K562 (cell line): Measurements from ENCODE around the gene TIFAB. TPM values are rescaled to one million over a fixed set of nuclear protein-coding genes. Genes with fewer than 3 reads are reported as not detected.

Source experiments
- ATAC-seq: fragments of 200-7000 bp; cut with Tn5 transposase; 3 replicates; pipeline ENCODE4 v1.9.1; 2020; ENCODE audit warnings: moderate library complexity
- BruUV-seq: library from RNA; stranded (reverse); fragments of 400-500 nt; replicated peaks from 2 replicates; lab custom pipeline; 2021; lab: Mats Ljungman, UMichigan
- CTCF ChIA-PET: fragments of 300-600 bp; formaldehyde crosslinking; extraction: SDS; loops from one replicate; lab custom pipeline; 2021; ENCODE audit warnings: low intra/inter-chr PET ratio; lab: Yijun Ruan, JAX
- POLR2A ChIA-PET: fragments of 300-600, 350-650 bp; sonication (Branson Sonifier 250); formaldehyde crosslinking; extraction: SDS; loops from one replicate; lab custom pipeline; 2021; ENCODE audit warnings: antibody characterized with exemption, inconsistent platforms; lab: Yijun Ruan, JAX
- DNase-seq, 4 experiments: peaks; one replicate each; pipeline versions ENCODE4 v3.0.0 to v3.0.0-alpha.2; 2011 to 2018; ENCODE audit warnings: low spot score in 3 of 4, mixed read lengths in 3 of 4; ENCODE audit errors: extremely low read depth in 1 of 4
- FAIRE-seq: peaks from 2 replicates; lab custom pipeline; 2011; peaks lifted over from hg19 to GRCh38; lab: Jason Lieb, UNC
- H2AFZ ChIP-seq: 2 replicates; pipeline ENCODE4 v1.6.0; 2011; ENCODE audit warnings: low read depth, low read length, control low read depth, inconsistent platforms
- H3K27ac ChIP-seq: fragments of 200-600 bp; 3 replicates; pipeline ENCODE4 v1.8.0; 2011; ENCODE audit warnings: low read depth, mild to moderate bottlenecking, control low read depth, inconsistent platforms, low read length, moderate library complexity, mixed read lengths; ENCODE audit errors: extremely low read depth
- H3K27me3 ChIP-seq, 2 experiments: fragments of 300-600 bp in 1 of 2; 2 replicates in 1 of 2; 3 replicates in 1 of 2; pipeline versions ENCODE4 v1.6.0 to v1.8.0; 2011; ENCODE audit warnings: inconsistent platforms in 2 of 2, low read length in 2 of 2, mild to moderate bottlenecking in 1 of 2, mixed read lengths in 1 of 2, moderate library complexity in 1 of 2; ENCODE audit not compliant: control insufficient read depth in 2 of 2, insufficient read depth in 2 of 2
- H3K36me3 ChIP-seq: fragments of 300-600 bp; 3 replicates; pipeline ENCODE4 v1.8.0; 2011; ENCODE audit warnings: mild to moderate bottlenecking, low read length, inconsistent platforms; ENCODE audit not compliant: control insufficient read depth, insufficient read depth
- H3K4me1 ChIP-seq, 2 experiments: fragments of 200-600 bp in 1 of 2; replicated peaks in 1 of 2; 2 replicates in 1 of 2; 3 replicates in 1 of 2; pipeline versions ENCODE4 v1.5.1 to v1.8.0; 2011; ENCODE audit warnings: inconsistent platforms in 2 of 2, low read length in 2 of 2, mild to moderate bottlenecking in 1 of 2, mixed read lengths in 1 of 2, moderate library complexity in 1 of 2; ENCODE audit not compliant: control insufficient read depth in 2 of 2, insufficient read depth in 2 of 2
- H3K4me2 ChIP-seq: 2 replicates; pipeline ENCODE4 v1.6.1; 2011; ENCODE audit warnings: low read length, control low read depth, inconsistent platforms, mixed read lengths; ENCODE audit not compliant: insufficient read depth
- H3K4me3 ChIP-seq: fragments of 200-600 bp; sonication (generic), shearing (Covaris generic); 2 replicates; pipeline ENCODE4 v1.5.1; 2016; ENCODE audit warnings: control low read depth, inconsistent platforms
- H3K79me2 ChIP-seq: fragments of 200-600 bp; 3 replicates; pipeline ENCODE4 v1.8.0; 2011; ENCODE audit warnings: low read length, inconsistent platforms; ENCODE audit not compliant: control insufficient read depth, insufficient read depth
- H3K9ac ChIP-seq, 2 experiments: 2 replicates each; pipeline versions ENCODE4 v1.6.0 to v1.6.1; 2011; ENCODE audit warnings: low read depth in 2 of 2, low read length in 2 of 2, control low read depth in 1 of 2, inconsistent platforms in 1 of 2, mild to moderate bottlenecking in 1 of 2, mixed read lengths in 1 of 2; ENCODE audit not compliant: insufficient read depth in 1 of 2
- H3K9me1 ChIP-seq: one replicate; pipeline ENCODE4 v1.6.0; 2011; ENCODE audit warnings: inconsistent platforms, mild to moderate bottlenecking, low read length, moderate library complexity; ENCODE audit not compliant: control insufficient read depth, insufficient read depth
- H3K9me3 ChIP-seq: replicated peaks from 2 replicates; pipeline ENCODE4 v1.5.1; 2011; ENCODE audit warnings: low read depth, low read length, inconsistent platforms; ENCODE audit not compliant: control insufficient read depth, insufficient read depth
- H4K20me1 ChIP-seq: replicated peaks from 2 replicates; pipeline ENCODE4 v1.6.1; 2011; ENCODE audit warnings: low read length, inconsistent platforms, mixed read lengths; ENCODE audit not compliant: control insufficient read depth, insufficient read depth
- ATF3 ChIP-seq, 2 experiments: fragments of 450-650 bp in 1 of 2; sonication (generic) in 1 of 2; formaldehyde crosslinking in 1 of 2; IDR thresholded peaks in 1 of 2; conservative IDR thresholded peaks in 1 of 2; 2 replicates each; pipeline versions ENCODE4 v1.6.1 to v1.8.1; 2016 to 2023; ENCODE audit warnings: mild to moderate bottlenecking in 2 of 2, moderate library complexity in 2 of 2, inconsistent platforms in 1 of 2, missing genetic modification reagents in 1 of 2
- ATF4 ChIP-seq: fragments of 450-650 bp; formaldehyde crosslinking; IDR thresholded peaks from 2 replicates; pipeline ENCODE4 v1.4.0; 2022; ENCODE audit warnings: mild to moderate bottlenecking, moderate library complexity
- CTCF ChIP-seq, 3 experiments: IDR thresholded peaks in 2 of 3; conservative IDR thresholded peaks in 1 of 3; 2 replicates each; pipeline ENCODE4 v1.5.1; 2011 to 2012; ENCODE audit warnings: low read length in 3 of 3, mild to moderate bottlenecking in 3 of 3, control low read depth in 2 of 3, improper control_type of control experiment in 1 of 3, inconsistent platforms in 1 of 3, low read depth in 1 of 3, mixed read lengths in 1 of 3, moderate library complexity in 1 of 3; ENCODE audit not compliant: insufficient read depth in 2 of 3
- KLF16 ChIP-seq: IDR thresholded peaks from 2 replicates; pipeline ENCODE4 v1.6.1; 2016; ENCODE audit warnings: antibody characterized with exemption
- MYBL2 ChIP-seq, 2 experiments: fragments of 450-650 bp in 1 of 2; sonication (generic) in 1 of 2; formaldehyde crosslinking in 1 of 2; IDR thresholded peaks; 2 replicates each; pipeline versions ENCODE4 v1.6.1 to v1.8.1; 2017 to 2022; ENCODE audit warnings: borderline replicate concordance in 1 of 2, inconsistent platforms in 1 of 2, low read depth in 1 of 2, mild to moderate bottlenecking in 1 of 2, missing genetic modification reagents in 1 of 2, moderate library complexity in 1 of 2
- ZFP30 ChIP-seq: fragments of 250-450 bp; sonication (Bioruptor Pico); IDR thresholded peaks from 2 replicates; pipeline ENCODE4 v1.8.0; 2022; ENCODE audit warnings: moderate library complexity, mild to moderate bottlenecking, inconsistent platforms, borderline replicate concordance
- WGBS: fragments of 100-300 bp; shearing (Covaris generic); methylation state at CpG from one replicate; pipeline ENCODE4 v1.1.6; 2016; ENCODE audit warnings: low coverage, mixed read lengths; ENCODE audit not compliant: insufficient coverage; ENCODE audit errors: missing lambda C conversion rate; 5-methylcytosine and 5-hydroxymethylcytosine counted together
- in situ Hi-C: fragments of 300-500 bp; cut with MboI; formaldehyde crosslinking; loops from 4 replicates; pipeline ENCODE4 v1.15.0; 2018; ENCODE audit warnings: inconsistent platforms, mixed read lengths
- intact Hi-C: fragments of 100-400 bp; cut with micrococcal nuclease; formaldehyde crosslinking; loops from 2 replicates; pipeline ENCODE4 v1.14.2; 2022
- polyA plus RNA-seq, 8 experiments: library from polyadenylated mRNA; depleted of rRNA in 4 of 8; stranded (reverse) in 5 of 8; unstranded in 3 of 8; fragments of >200 nt; fragmentation: Nextera tagmentation in 2 of 8; fragmentation: Illumina TruSeq in 1 of 8; extraction: Ambion mirVana in 2 of 8; extraction: Trizol in 1 of 8; gene quantifications; 2 replicates each; pipeline versions ENCODE4 v1.2.1 to v1.2.3, GENCODE V29; 2011 to 2014; ENCODE audit warnings: inconsistent platforms in 1 of 8, missing spikeins in 1 of 8
- total RNA-seq, 7 experiments: library from RNA; depleted of rRNA in 6 of 7; stranded (reverse); fragments of >200 nt in 6 of 7; fragmentation: Illumina TruSeq in 2 of 7; extraction: Trizol in 2 of 7; gene quantifications; 2 replicates each; pipeline versions ENCODE4 v1.2.1 to v1.2.3, GENCODE V29; 2011 to 2021; ENCODE audit warnings: low replicate concordance in 1 of 7
- TF ChIP-seq, protein P1 (sequence below): fragments of 450-650 bp; IDR thresholded peaks from 2 replicates; pipeline ENCODE4 v1.6.1; 2016; ENCODE audit warnings: missing biosample characterization, missing genetic modification characterization

Gene TIFAB
- total and polyA plus RNA-seq, 9 of the 15 experiments (the other 6 are each of a cell fraction or from before 2014, with no cell fraction given): not detected

- no peak for TF ChIP-seq ATF4 (CRISPR knock-in tag)
These were observed 1.2 kb downstream of the TIFAB start (continued) for GRCh38 chr5:135450952-135451351.

DNA sequence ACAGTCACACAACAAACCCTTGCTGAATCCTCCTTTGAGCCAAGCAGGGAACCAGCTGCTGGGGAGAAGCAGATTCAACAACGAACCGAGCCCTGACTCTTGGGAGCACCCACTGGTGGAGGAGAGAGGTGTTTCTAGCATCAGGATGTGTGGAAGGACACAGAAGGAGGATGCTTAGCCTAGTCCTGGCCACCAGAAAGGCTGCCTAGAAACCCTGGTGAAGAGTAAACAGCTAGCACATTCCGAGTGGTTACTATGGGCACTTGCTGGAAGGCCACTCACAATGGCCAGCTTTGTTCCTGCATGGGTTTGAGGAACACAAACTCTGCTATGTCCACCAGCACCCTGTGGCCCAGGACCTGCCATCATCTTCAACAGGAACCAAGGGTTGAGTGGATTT is 1.8 kb downstream of the TIFAB start:
- Histone ChIP-seq H3K9me3 (no peaks in the 10 kb centered on the region), H3K4me2 (no peak overlapping the region), H3K4me1 (peaks cover 3 to 5% of the 10 kb centered on the region in 2 experiments; a peak in 4 of 5 replicates), H3K27ac (no peak overlapping the region), H3K4me3 (no peak overlapping the region), H3K79me2 (no peaks in the 10 kb centered on the region), H3K27me3 (no peaks in the 10 kb centered on the region; a peak in 3 of 5 replicates), H2AFZ (no peak overlapping the region), H3K36me3 (no peaks in the 10 kb centered on the region), H3K9me1 (no peaks in the 10 kb centered on the region), H3K9ac (no peak overlapping the region), H4K20me1 (no peaks in the 10 kb centered on the region; the same call in 1 of the 2 replicates)
- DNase-seq (peak in 2 of 4 experiments; percentile 34 to 39), FAIRE-seq (peak; percentile 49), ATAC-seq (peak; percentile 37; the same call in 2 of the 3 replicates)
- no peak for TF ChIP-seq MYBL2 (IDR thresholded peaks at IDR 0.05; ENCODE audit: low read depth)
- TF ChIP-seq MYBL2 (CRISPR knock-in tag; IDR thresholded peaks at IDR 0.05; ENCODE audit: borderline replicate concordance): no peak
- TF ChIP-seq KLF16: no peak
- TF ChIP-seq CTCF (IDR thresholded peaks at IDR 0.05 in 2 of 3, conservative IDR thresholded peaks at IDR 0.05 in 1 of 3; ENCODE audit: insufficient read depth in 2 of 3, low read depth in 1 of 3, low read length in 3 of 3): 0 out of 6 replicates have a peak, but pooled peaks of 1 of the 3 experiments have one; percentile 7
- TF ChIP-seq ZFP30 (CRISPR knock-in tag): no peak
- TF ChIP-seq, protein P1, sequence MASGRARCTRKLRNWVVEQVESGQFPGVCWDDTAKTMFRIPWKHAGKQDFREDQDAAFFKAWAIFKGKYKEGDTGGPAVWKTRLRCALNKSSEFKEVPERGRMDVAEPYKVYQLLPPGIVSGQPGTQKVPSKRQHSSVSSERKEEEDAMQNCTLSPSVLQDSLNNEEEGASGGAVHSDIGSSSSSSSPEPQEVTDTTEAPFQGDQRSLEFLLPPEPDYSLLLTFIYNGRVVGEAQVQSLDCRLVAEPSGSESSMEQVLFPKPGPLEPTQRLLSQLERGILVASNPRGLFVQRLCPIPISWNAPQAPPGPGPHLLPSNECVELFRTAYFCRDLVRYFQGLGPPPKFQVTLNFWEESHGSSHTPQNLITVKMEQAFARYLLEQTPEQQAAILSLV: no peak
- TF ChIP-seq ATF3 (IDR thresholded peaks at IDR 0.05): no peak
- TF ChIP-seq ATF3 (CRISPR knock-in tag; conservative IDR thresholded peaks at IDR 0.05): no peak
- CTCF ChIA-PET: no interaction called here
- no TSS peak for BruUV-seq
- POLR2A ChIA-PET: no interaction called here
- WGBS: 12% methylated on average over 3 of the region's 3 CpGs
- in situ Hi-C loops (no loop called here), intact Hi-C loops (no loop called here)
